Pulmonary artery endothelial cell (primary cell): ENCODE data around the gene CDH13. TPM values are rescaled to one million over a fixed set of nuclear protein-coding genes. Genes with fewer than 3 reads are reported as not detected.

Experiments used
- DNase-seq: peaks from one replicate; pipeline ENCODE4 v3.0.0-alpha.2; 2011; ENCODE audit warnings: low read depth, low spot score
- total RNA-seq: library from RNA; depleted of rRNA; stranded (reverse); fragments of >200 nt; gene quantifications from 2 replicates; pipeline ENCODE4 v1.2.3, GENCODE V29; 2014

CDH13 gene
- total RNA-seq, 1 donor from 2014 or later: 62.3 TPM

GRCh38 chr16:83592778-83593177 lies 966.0 kb downstream of the CDH13 start:
- DNase-seq: no peak

GRCh38 chr16:83599789-83600462 lies 973.2 kb downstream of the CDH13 start:
- no peak for DNase-seq

- peak; percentile 8 for DNase-seq
Observed at GRCh38 chr16:83602761-83603722, 976.3 kb downstream of the CDH13 start.

GRCh38 chr16:83603723-83604570 lies 977.2 kb downstream of the CDH13 start:
- DNase-seq: no peak

GRCh38 chr16:83606486-83607030 lies 979.8 kb downstream of the CDH13 start:
- DNase-seq: no peak

GRCh38 chr16:83609178-83609577 lies 982.4 kb downstream of the CDH13 start:
- DNase-seq: no peak

- DNase-seq: no peak
Observed at GRCh38 chr16:83615141-83615952, 988.6 kb downstream of the CDH13 start.

GRCh38 chr16:83615953-83616350 lies 989.2 kb downstream of the CDH13 start:
- no peak for DNase-seq

- DNase-seq: no peak
Observed at GRCh38 chr16:83619381-83620150, 992.8 kb downstream of the CDH13 start.

GRCh38 chr16:83622010-83622409 lies 995.2 kb downstream of the CDH13 start:
- no peak for DNase-seq

- DNase-seq: no peak
Observed at GRCh38 chr16:83623091-83623730, 996.4 kb downstream of the CDH13 start.

- DNase-seq: no peak
Observed at GRCh38 chr16:83623892-83624291, 997.1 kb downstream of the CDH13 start.

GRCh38 chr16:83624429-83625120 lies 997.8 kb downstream of the CDH13 start:
- DNase-seq: no peak

GRCh38 chr16:83626204-83626603 lies 999.4 kb downstream of the CDH13 start:
- DNase-seq: no peak

GRCh38 chr16:83626676-83627075 lies 999.9 kb downstream of the CDH13 start:
- DNase-seq: no peak

- DNase-seq: no peak
Observed at GRCh38 chr16:83627996-83628395, 1001.2 kb downstream of the CDH13 start.

GRCh38 chr16:83629426-83629825 lies 1002.7 kb downstream of the CDH13 start:
- DNase-seq: no peak

- DNase-seq: no peak
Observed at GRCh38 chr16:83629836-83630235, 1003.1 kb downstream of the CDH13 start.

- no peak for DNase-seq
Observed at GRCh38 chr16:83630979-83631378, 1004.2 kb downstream of the CDH13 start.
